ENCODE measurements around the gene FKRP. TPM values are rescaled to one million over a fixed set of nuclear protein-coding genes. Genes with fewer than 3 reads are reported as not detected.
A peak's percentile ranks its signal among the peaks of the same experiment; 100 is the strongest.

Gene FKRP
- total RNA-seq, 1 donor from 2014 or later, result 37.7 TPM

GRCh38 chr19:46717716-46718143, 28.1 kb upstream of the FKRP start:
- DNase-seq (ENCODE audit: extremely low spot score, unreplicated experiment), result no peak
- Mint-ChIP-seq H3K27me3 (ENCODE audit: unreplicated experiment) (no peaks in the 10 kb centered on the region), H3K4me3 (ENCODE audit: unreplicated experiment) (peak overlapping the region; percentile 93), H3K27ac (ENCODE audit: unreplicated experiment) (peak overlapping the region; percentile 93), H3K4me1 (ENCODE audit: unreplicated experiment) (peaks cover 30% of the 10 kb centered on the region), H3K9me3 (ENCODE audit: unreplicated experiment) (no peaks in the 10 kb centered on the region), H3K36me3 (ENCODE audit: unreplicated experiment) (peaks cover 14% of the 10 kb centered on the region)
- no peak for TF ChIP-seq CTCF (IDR thresholded peaks at IDR 0.05)

GRCh38 chr19:46718157-46718933, 27.5 kb upstream of the FKRP start:
- H3K4me1 Mint-ChIP-seq (ENCODE audit: unreplicated experiment), result peaks cover 29% of the 10 kb centered on the region
- H3K27me3 Mint-ChIP-seq (ENCODE audit: unreplicated experiment), result no peaks in the 10 kb centered on the region
- TF ChIP-seq CTCF (IDR thresholded peaks at IDR 0.05), result no peak
- peak overlapping the region; percentile 93 for H3K4me3 Mint-ChIP-seq (ENCODE audit: unreplicated experiment)
- H3K36me3 Mint-ChIP-seq (ENCODE audit: unreplicated experiment), result peaks cover 14% of the 10 kb centered on the region
- H3K27ac Mint-ChIP-seq (ENCODE audit: unreplicated experiment), result peak overlapping the region; percentile 93
- no peak for DNase-seq (ENCODE audit: extremely low spot score, unreplicated experiment)
- no peaks in the 10 kb centered on the region for H3K9me3 Mint-ChIP-seq (ENCODE audit: unreplicated experiment)

- no peak for DNase-seq (ENCODE audit: extremely low spot score, unreplicated experiment)
- Mint-ChIP-seq H3K4me1 (ENCODE audit: unreplicated experiment) (peaks cover 25% of the 10 kb centered on the region), H3K9me3 (ENCODE audit: unreplicated experiment) (no peaks in the 10 kb centered on the region), H3K27me3 (ENCODE audit: unreplicated experiment) (no peaks in the 10 kb centered on the region), H3K36me3 (ENCODE audit: unreplicated experiment) (peaks cover 14% of the 10 kb centered on the region), H3K27ac (ENCODE audit: unreplicated experiment) (peak overlapping the region; percentile 93), H3K4me3 (ENCODE audit: unreplicated experiment) (no peak overlapping the region)
- TF ChIP-seq CTCF (IDR thresholded peaks at IDR 0.05), result no peak
Observed at GRCh38 chr19:46718934-46719622, 26.8 kb upstream of the FKRP start.

GRCh38 chr19:46719629-46720502, 26.0 kb upstream of the FKRP start:
- Mint-ChIP-seq H3K27ac (ENCODE audit: unreplicated experiment) (no peak overlapping the region), H3K36me3 (ENCODE audit: unreplicated experiment) (peaks cover 18% of the 10 kb centered on the region), H3K4me3 (ENCODE audit: unreplicated experiment) (no peak overlapping the region), H3K27me3 (ENCODE audit: unreplicated experiment) (no peaks in the 10 kb centered on the region), H3K4me1 (ENCODE audit: unreplicated experiment) (peaks cover 20% of the 10 kb centered on the region), H3K9me3 (ENCODE audit: unreplicated experiment) (no peaks in the 10 kb centered on the region)
- no peak for TF ChIP-seq CTCF (IDR thresholded peaks at IDR 0.05)
- DNase-seq (ENCODE audit: extremely low spot score, unreplicated experiment), result no peak

Measured in osteocyte (in vitro differentiated cells).